ENCODE results near the gene GSC2.

DNA sequence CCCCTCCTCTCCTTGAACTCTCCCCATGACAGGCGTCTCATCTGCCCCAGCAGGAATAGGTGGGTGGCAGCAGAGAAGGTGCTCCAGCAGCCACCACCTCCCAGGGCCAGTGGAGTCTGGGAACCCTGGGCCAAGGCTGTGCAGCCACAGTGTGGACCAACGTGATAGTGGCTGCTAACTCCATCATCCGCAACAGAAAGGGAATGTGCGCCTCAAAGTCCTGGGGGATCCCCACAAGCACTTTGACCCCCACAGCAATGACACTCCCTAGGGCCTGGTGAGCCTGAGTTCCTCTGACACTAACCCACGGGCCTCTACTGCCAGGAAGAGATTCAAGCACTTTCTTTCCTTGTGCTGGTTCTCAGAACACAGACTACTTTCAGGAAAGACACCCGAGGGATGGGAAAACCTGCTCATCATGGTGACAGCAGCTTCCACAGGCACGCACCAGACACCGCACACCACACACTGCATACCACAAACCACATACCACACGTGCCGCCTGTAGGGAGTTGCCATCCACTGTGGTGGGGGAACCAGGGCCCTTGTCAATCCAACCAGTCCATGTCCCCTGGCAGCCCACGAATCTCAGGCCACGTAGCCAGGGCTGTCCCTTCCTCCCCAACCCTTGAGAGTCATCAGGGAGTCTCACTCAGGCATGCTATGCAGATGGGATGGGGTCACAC is 31.8 kb upstream of the GSC2 start:
- TF ChIP-seq, protein P1, sequence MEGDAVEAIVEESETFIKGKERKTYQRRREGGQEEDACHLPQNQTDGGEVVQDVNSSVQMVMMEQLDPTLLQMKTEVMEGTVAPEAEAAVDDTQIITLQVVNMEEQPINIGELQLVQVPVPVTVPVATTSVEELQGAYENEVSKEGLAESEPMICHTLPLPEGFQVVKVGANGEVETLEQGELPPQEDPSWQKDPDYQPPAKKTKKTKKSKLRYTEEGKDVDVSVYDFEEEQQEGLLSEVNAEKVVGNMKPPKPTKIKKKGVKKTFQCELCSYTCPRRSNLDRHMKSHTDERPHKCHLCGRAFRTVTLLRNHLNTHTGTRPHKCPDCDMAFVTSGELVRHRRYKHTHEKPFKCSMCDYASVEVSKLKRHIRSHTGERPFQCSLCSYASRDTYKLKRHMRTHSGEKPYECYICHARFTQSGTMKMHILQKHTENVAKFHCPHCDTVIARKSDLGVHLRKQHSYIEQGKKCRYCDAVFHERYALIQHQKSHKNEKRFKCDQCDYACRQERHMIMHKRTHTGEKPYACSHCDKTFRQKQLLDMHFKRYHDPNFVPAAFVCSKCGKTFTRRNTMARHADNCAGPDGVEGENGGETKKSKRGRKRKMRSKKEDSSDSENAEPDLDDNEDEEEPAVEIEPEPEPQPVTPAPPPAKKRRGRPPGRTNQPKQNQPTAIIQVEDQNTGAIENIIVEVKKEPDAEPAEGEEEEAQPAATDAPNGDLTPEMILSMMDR (IDR thresholded peaks at IDR 0.05): no peak
- TF ChIP-seq POLR2AphosphoS5 (IDR thresholded peaks at IDR 0.05): no peak
- TF ChIP-seq EP300 (IDR thresholded peaks at IDR 0.05): no peak
- TF ChIP-seq POLR2A (IDR thresholded peaks at IDR 0.05): no peak

Data from upper lobe of left lung (tissue), 4 donors.